ENCODE results near the gene SDK2. TPM values are rescaled to one million over a fixed set of nuclear protein-coding genes. Genes with fewer than 3 reads are reported as not detected.

SDK2 gene
- 0.02 TPM in 2 replicates for polyA plus RNA-seq (2012; rRNA removed)
- 0.01 and 0.04 TPM in 2 replicates for polyA plus RNA-seq (2012; cell fraction: cytosol; rRNA removed)
- polyA plus RNA-seq (2012; cell fraction: nucleus; rRNA removed): 0.02 and 0.04 TPM in 2 replicates

- H3K36me3 ChIP-seq (replicated peaks in 1 of 2; ENCODE audit: control insufficient read depth in 1 of 2, insufficient read depth in 2 of 2, low read length in 1 of 2): no peaks in the 10 kb centered on the region
- H3K4me1 ChIP-seq (ENCODE audit: control insufficient read depth in 1 of 2, insufficient read depth in 2 of 2, low read depth in 1 of 2, low read length in 1 of 2): peaks cover 0 to 20% of the 10 kb centered on the region in 2 experiments; a peak in 2 of 4 replicates
- H3K79me2 ChIP-seq (ENCODE audit: insufficient read depth): no peaks in the 10 kb centered on the region
- no peak within 1 kb of the TSS for H3K27ac ChIP-seq (ENCODE audit: low read depth in 2 of 2, low read length in 1 of 2)
- no peak for TF ChIP-seq MEF2A (IDR thresholded peaks at IDR 0.05; ENCODE audit: borderline replicate concordance, low read depth)
- POLR2A ChIA-PET: no interaction called here
- H3K9ac ChIP-seq: no peak within 1 kb of the TSS
- H4K20me1 ChIP-seq (ENCODE audit: insufficient read depth): no peaks in the 10 kb centered on the region
- 5% methylated on average over 37 of the region's 105 CpGs for WGBS (ENCODE audit: low lambda C conversion rate)
- H3F3A ChIP-seq (replicated peaks; ENCODE audit: insufficient read depth): no peaks in the 10 kb centered on the region
- peak within 1 kb of the TSS; percentile 23 to 35; a peak in 3 of 4 replicates for H3K4me3 ChIP-seq (ENCODE audit: low read depth in 2 of 2, low read length in 1 of 2)
- peak within 1 kb of the TSS; percentile 68; the same call in 1 of the 2 replicates for H3K4me2 ChIP-seq
- no peak within 1 kb of the TSS for H2AFZ ChIP-seq (ENCODE audit: low read depth)
- H3K9me2 ChIP-seq: no peaks in the 10 kb centered on the region
- peaks cover 41% of the 10 kb centered on the region for H3K27me3 ChIP-seq (ENCODE audit: insufficient read depth)
- CTCF ChIA-PET: interaction anchor here (0.6 to 9.8 kb wide), 32 partner anchors 9 to 555 kb away, joined by 3 to 118 read pairs (median 4); no protein-coding TSS in a partner anchor
- no peaks in the 10 kb centered on the region for H3K9me3 ChIP-seq
- peak; percentile 85 for DNase-seq
These were observed at the start of gene SDK2 for GRCh38 chr17:73644145-73645049. SDK2 (minus strand) TSS chr17:73644445; CDS start chr17:73644088, 357 bp downstream.

- H3K27me3 ChIP-seq (ENCODE audit: insufficient read depth): no peaks in the 10 kb centered on the region
- peaks cover 3% of the 10 kb centered on the region; the same call in 1 of the 2 replicates for H3K9me3 ChIP-seq
- H3K4me3 ChIP-seq (ENCODE audit: low read depth in 2 of 2, low read length in 1 of 2): no peak overlapping the region
- no peaks in the 10 kb centered on the region; a peak in 1 of 4 replicates for H3K4me1 ChIP-seq (ENCODE audit: control insufficient read depth in 1 of 2, insufficient read depth in 2 of 2, low read depth in 1 of 2, low read length in 1 of 2)
- no peak overlapping the region for H3K27ac ChIP-seq (ENCODE audit: low read depth in 2 of 2, low read length in 1 of 2)
- WGBS (ENCODE audit: low lambda C conversion rate): 46% methylated on average over 12 of the region's 12 CpGs
- no peak overlapping the region for H2AFZ ChIP-seq (ENCODE audit: low read depth)
- peaks cover 7% of the 10 kb centered on the region for H3F3A ChIP-seq (replicated peaks; ENCODE audit: insufficient read depth)
- no peak for DNase-seq
- no peaks in the 10 kb centered on the region for H4K20me1 ChIP-seq (ENCODE audit: insufficient read depth)
- CTCF ChIA-PET: interaction anchor here (0.7 to 4.0 kb wide), 4 partner anchors 10 to 263 kb away, joined by 3 to 19 read pairs (median 3); no protein-coding TSS in a partner anchor
- H3K36me3 ChIP-seq (replicated peaks in 1 of 2; ENCODE audit: control insufficient read depth in 1 of 2, insufficient read depth in 2 of 2, low read length in 1 of 2): no peaks in the 10 kb centered on the region
- H3K79me2 ChIP-seq (ENCODE audit: insufficient read depth): no peaks in the 10 kb centered on the region
- no peak overlapping the region for H3K4me2 ChIP-seq
- H3K9me2 ChIP-seq: no peaks in the 10 kb centered on the region
- TF ChIP-seq IRF3 (IDR thresholded peaks at IDR 0.05; ENCODE audit: low read depth, low read length) (no peak), EP300 (IDR thresholded peaks at IDR 0.05; ENCODE audit: borderline replicate concordance in 1 of 2, low read depth in 1 of 2, low read length in 1 of 2) (no peak), EZH2phosphoT487 (IDR thresholded peaks at IDR 0.05; ENCODE audit: borderline replicate concordance, low read depth) (no peak), RFX5 (IDR thresholded peaks at IDR 0.05; ENCODE audit: low read length) (no peak), TAF1 (IDR thresholded peaks at IDR 0.05; ENCODE audit: borderline replicate concordance, low read depth, low read length) (no peak), FOXM1 (IDR thresholded peaks at IDR 0.05; ENCODE audit: low read depth) (no peak), ZBTB33 (IDR thresholded peaks at IDR 0.05; ENCODE audit: borderline replicate concordance, low read depth) (no peak), SIN3A (IDR thresholded peaks at IDR 0.05; ENCODE audit: borderline replicate concordance, low read depth, low read length) (no peak), GATA2 (CRISPR knock-in tag; IDR thresholded peaks at IDR 0.05) (no peak), POLR2AphosphoS5 (IDR thresholded peaks at IDR 0.05; ENCODE audit: low read depth, low read length) (no peak), TCF12 (IDR thresholded peaks at IDR 0.05) (no peak), REST (IDR thresholded peaks at IDR 0.05; ENCODE audit: low read depth, low read length) (no peak), CHD2 (IDR thresholded peaks at IDR 0.05; ENCODE audit: low read length, partially characterized antibody) (no peak), USF2 (IDR thresholded peaks at IDR 0.05; ENCODE audit: borderline replicate concordance, low read depth, low read length) (no peak)
- no peak overlapping the region for H3K9ac ChIP-seq
- POLR2A ChIA-PET: no interaction called here
These were observed 48.8 kb upstream of the SDK2 start for GRCh38 chr17:73693071-73693470.
